Nephron (organoid): Measurements from ENCODE around the gene IQCE.

Experiments used
- H3K27ac Mint-ChIP-seq, 3 experiments: 2 replicates each; pipeline ENCODE4 v1.8.0; 2020; ENCODE audit warnings: mixed read lengths in 3 of 3, mild to moderate bottlenecking in 2 of 3, moderate library complexity in 1 of 3
- H3K27me3 Mint-ChIP-seq: 2 replicates; pipeline ENCODE4 v1.8.0; 2021; ENCODE audit warnings: low read depth, mild to moderate bottlenecking, moderate library complexity, mixed read lengths
- H3K36me3 Mint-ChIP-seq: 2 replicates; pipeline ENCODE4 v1.8.0; 2020; ENCODE audit warnings: low read depth, mixed read lengths
- H3K4me1 Mint-ChIP-seq: 2 replicates; pipeline ENCODE4 v1.8.0; 2020; ENCODE audit warnings: mixed read lengths
- H3K4me3 Mint-ChIP-seq, 3 experiments: 2 replicates each; pipeline ENCODE4 v1.8.0; 2020; ENCODE audit warnings: mild to moderate bottlenecking in 3 of 3, mixed read lengths in 3 of 3, moderate library complexity in 2 of 3
- H3K9me3 Mint-ChIP-seq: 2 replicates; pipeline ENCODE4 v1.8.0; 2020; ENCODE audit warnings: mixed read lengths
- TF ChIP-seq, protein P1 (sequence below), 3 experiments: fragments of 200-600 bp; sonication (generic); IDR thresholded peaks; one replicate each; pipeline ENCODE4 v1.5.0; 2021; ENCODE audit warnings: antibody characterized with exemption in 3 of 3; ENCODE audit not compliant: unreplicated experiment in 3 of 3

The IQCE gene

DNA sequence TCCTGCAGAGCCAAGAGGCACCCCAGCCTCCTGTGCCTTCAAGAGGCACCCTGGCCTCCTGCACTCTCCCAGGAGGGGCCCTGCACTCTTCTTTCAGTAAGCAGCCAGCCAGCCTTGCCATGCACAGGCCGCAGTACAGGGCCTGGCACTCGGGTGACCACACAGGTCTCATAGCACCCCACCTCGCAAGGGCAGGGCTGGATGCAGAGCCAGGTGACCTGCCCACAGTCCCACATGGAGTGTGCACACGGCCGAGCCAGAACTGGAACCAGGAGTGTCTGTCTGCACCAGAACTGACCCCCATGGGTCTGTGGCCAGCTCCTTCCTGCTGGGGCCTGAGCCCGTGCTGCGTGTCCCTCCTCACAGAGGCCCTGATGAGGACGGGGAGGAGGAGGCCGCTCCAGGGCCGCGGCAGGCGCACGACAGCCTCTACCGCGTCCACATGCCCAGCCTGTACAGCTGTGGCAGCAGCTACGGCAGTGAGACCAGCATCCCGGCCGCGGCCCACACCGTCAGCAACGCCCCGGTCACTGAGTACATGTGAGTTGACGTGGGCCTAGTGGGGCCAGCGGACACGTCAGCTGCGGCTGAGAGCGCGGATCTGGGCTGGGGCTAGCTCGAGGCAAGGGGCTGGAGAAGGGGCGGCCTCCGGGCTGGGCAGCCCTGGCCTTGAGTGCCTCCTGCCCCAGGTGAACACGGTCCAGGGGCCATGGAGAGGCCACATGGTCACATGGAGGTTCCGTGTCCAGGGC is 99.3 kb downstream of the IQCE start:
- H3K27ac Mint-ChIP-seq = no peak overlapping the region
- no peak overlapping the region for H3K4me3 Mint-ChIP-seq
- no peaks in the 10 kb centered on the region for H3K27me3 Mint-ChIP-seq
- H3K4me1 Mint-ChIP-seq = no peaks in the 10 kb centered on the region
- TF ChIP-seq, protein P1, sequence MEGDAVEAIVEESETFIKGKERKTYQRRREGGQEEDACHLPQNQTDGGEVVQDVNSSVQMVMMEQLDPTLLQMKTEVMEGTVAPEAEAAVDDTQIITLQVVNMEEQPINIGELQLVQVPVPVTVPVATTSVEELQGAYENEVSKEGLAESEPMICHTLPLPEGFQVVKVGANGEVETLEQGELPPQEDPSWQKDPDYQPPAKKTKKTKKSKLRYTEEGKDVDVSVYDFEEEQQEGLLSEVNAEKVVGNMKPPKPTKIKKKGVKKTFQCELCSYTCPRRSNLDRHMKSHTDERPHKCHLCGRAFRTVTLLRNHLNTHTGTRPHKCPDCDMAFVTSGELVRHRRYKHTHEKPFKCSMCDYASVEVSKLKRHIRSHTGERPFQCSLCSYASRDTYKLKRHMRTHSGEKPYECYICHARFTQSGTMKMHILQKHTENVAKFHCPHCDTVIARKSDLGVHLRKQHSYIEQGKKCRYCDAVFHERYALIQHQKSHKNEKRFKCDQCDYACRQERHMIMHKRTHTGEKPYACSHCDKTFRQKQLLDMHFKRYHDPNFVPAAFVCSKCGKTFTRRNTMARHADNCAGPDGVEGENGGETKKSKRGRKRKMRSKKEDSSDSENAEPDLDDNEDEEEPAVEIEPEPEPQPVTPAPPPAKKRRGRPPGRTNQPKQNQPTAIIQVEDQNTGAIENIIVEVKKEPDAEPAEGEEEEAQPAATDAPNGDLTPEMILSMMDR (IDR thresholded peaks at IDR 0.05; ENCODE audit: unreplicated experiment in 3 of 3) = no peak
- peaks cover 6% of the 10 kb centered on the region for H3K36me3 Mint-ChIP-seq
- no peaks in the 10 kb centered on the region for H3K9me3 Mint-ChIP-seq

DNA sequence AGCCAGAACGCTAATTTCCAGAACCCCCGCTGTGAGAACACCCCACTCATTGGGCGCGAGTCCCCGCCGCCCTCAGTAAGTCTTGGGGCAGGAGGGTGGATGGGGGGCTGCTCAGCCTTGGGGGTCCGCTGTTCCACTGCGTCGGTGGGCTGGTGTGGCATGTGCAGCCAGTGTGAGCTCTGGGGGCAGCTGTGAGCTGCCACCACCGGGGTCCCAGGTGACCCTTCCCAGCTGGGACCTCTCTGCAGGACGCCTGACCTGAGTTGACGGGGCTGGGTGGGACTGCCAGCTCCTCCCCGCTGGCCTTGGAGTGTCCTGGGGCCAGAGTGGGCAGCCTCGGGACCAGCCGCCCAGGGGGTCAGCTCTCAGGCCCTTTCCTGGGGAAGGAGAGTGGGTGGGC is 100.2 kb downstream of the IQCE start:
- H3K4me3 Mint-ChIP-seq = no peak overlapping the region
- H3K27ac Mint-ChIP-seq = no peak overlapping the region
- peaks cover 6% of the 10 kb centered on the region for H3K36me3 Mint-ChIP-seq
- TF ChIP-seq, protein P1 (IDR thresholded peaks at IDR 0.05; ENCODE audit: unreplicated experiment in 3 of 3) = no peak
- no peaks in the 10 kb centered on the region for H3K27me3 Mint-ChIP-seq
- H3K4me1 Mint-ChIP-seq = no peaks in the 10 kb centered on the region
- no peaks in the 10 kb centered on the region for H3K9me3 Mint-ChIP-seq

DNA sequence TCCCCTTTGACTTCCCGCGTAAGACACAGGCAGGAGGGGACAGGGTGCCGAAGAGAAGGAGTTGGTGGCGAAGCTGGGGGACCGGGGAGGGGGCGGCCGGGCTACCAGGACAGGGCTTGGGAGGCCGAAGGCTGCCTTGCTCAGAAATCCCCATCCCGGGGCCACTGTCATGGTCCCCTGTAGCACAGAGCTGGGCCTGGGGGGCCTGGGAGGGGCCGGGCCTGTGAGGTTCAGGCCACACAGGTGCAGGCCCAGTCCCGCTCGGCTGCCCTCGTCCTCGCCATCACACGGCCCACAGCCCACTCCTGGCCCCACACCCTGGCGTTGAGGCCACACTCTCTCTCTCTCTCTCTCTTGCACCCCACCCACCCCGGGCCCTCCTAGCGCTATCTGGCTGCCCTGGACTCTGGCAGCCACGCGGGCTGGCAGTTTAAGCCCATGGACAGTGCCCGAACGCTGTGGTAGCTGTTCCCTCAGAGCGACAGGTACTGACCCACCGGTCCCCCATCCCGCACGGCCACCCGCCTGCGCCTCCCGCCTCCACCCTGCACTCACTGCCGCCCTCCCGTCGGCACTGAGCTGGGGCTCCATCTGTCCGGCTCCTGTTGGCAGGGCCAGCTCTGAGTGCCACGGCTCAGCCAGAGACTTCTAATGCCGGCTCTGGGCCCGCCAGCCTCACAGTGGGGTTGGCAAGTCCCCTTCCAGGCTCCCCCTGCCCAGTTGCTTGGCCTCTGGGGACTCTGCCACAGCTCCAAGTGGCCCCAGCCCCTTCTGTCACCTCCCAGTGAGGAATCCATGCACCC is 101.0 kb downstream of the IQCE start:
- no peak overlapping the region for H3K27ac Mint-ChIP-seq
- no peak overlapping the region for H3K4me3 Mint-ChIP-seq
- H3K36me3 Mint-ChIP-seq = peaks cover 6% of the 10 kb centered on the region
- H3K9me3 Mint-ChIP-seq = no peaks in the 10 kb centered on the region
- TF ChIP-seq, protein P1 (IDR thresholded peaks at IDR 0.05; ENCODE audit: unreplicated experiment in 3 of 3) = no peak
- H3K4me1 Mint-ChIP-seq = no peaks in the 10 kb centered on the region
- H3K27me3 Mint-ChIP-seq = no peaks in the 10 kb centered on the region

DNA sequence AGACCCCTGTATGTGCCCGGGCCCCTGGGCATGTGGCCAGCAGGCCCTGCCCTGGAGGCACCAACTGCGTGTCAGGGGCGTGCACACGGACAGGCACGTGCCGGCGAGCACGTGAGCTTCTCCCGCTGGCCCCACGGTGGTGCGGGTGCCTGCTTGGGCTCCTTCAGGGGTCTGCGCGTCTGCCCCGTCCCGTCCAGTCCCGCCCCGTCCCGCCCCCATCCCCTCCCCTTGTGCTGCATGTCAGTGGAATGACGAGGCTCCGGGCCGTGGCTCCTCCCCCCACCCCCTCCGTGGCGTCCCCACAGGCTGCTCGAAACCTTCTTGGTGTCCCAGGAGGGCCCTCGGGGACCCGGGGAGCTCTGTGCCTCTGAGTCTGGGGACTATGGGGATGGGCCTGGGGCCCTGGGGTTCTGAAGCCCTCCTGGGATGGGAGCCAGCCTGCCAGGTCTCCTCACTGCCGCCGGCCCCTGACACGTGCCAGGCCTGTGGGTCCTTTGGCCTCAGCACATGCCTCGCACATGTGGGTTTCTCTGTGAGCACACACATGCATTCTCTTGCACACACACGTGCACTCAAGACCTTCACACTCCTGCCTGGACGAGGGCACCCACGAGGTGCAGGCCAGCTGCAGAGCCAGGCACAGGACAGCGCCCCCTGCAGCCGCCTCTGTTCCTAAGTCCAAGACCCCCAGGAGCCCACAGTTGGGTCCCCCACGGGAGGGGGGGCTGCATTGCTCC is 101.7 kb downstream of the IQCE start:
- Mint-ChIP-seq H3K27me3 (no peaks in the 10 kb centered on the region), H3K36me3 (peaks cover 6% of the 10 kb centered on the region), H3K27ac (no peak overlapping the region), H3K4me3 (no peak overlapping the region), H3K9me3 (no peaks in the 10 kb centered on the region), H3K4me1 (no peaks in the 10 kb centered on the region)
- TF ChIP-seq, protein P1 (IDR thresholded peaks at IDR 0.05; ENCODE audit: unreplicated experiment in 3 of 3) = peak; percentile 23 to 25 (median 25)

DNA sequence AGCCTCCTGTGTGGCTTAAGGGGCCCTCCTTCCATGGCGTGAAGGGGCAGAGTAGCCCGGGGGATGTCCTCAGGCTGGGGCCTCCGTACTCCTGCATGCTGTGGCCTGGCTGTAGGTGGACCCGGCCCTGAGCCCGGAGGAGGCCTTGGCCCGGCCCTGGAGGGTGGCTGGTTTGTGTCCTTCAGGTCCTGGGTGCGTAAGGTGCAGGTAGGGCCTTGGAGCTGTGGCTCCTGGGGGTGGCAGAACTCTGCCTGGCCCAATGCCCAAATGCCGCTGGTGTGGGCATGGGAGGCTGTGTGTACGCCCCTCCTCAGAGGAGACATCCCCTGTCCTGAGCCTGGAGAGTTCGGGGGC is 102.3 kb downstream of the IQCE start:
- no peaks in the 10 kb centered on the region for H3K27me3 Mint-ChIP-seq
- H3K4me1 Mint-ChIP-seq = no peaks in the 10 kb centered on the region
- TF ChIP-seq, protein P1 (IDR thresholded peaks at IDR 0.05; ENCODE audit: unreplicated experiment in 3 of 3) = peak in 1 of 3 experiments; percentile 1
- H3K36me3 Mint-ChIP-seq = peaks cover 6% of the 10 kb centered on the region
- no peaks in the 10 kb centered on the region for H3K9me3 Mint-ChIP-seq
- H3K4me3 Mint-ChIP-seq = no peak overlapping the region
- H3K27ac Mint-ChIP-seq = no peak overlapping the region
